Epithelial cell of proximal tubule (primary cell): ENCODE results near the gene NPBWR2. TPM values are rescaled to one million over a fixed set of nuclear protein-coding genes. Genes with fewer than 3 reads are reported as not detected.
"Not testable (repeated sequence)": the region's sequence is repeated elsewhere in the genome, so short reads cannot be mapped to it uniquely, and the experiment has no call there.

ENCODE experiments used
- DNase-seq: peaks from one replicate; pipeline ENCODE4 v3.0.0-alpha.2; 2011; ENCODE audit warnings: low read depth
- H3K4me3 ChIP-seq: 2 replicates; pipeline ENCODE4 v1.5.1; 2011; ENCODE audit warnings: low read depth, mild to moderate bottlenecking, low read length
- CTCF ChIP-seq: conservative IDR thresholded peaks from 2 replicates; pipeline ENCODE4 v1.5.1; 2012; ENCODE audit warnings: low read depth, mild to moderate bottlenecking, low read length
- total RNA-seq: library from RNA; depleted of rRNA; stranded (reverse); fragments of >200 nt; gene quantifications from 2 replicates; pipeline ENCODE4 v1.2.3, GENCODE V29; 2015

The NPBWR2 gene
- total RNA-seq, 1 donor from 2014 or later: not detected

GRCh38 chr20:64095927-64096326 is 11.4 kb downstream of the NPBWR2 start:
- no peak overlapping the region for H3K4me3 ChIP-seq
- DNase-seq: no peak
- no peak for TF ChIP-seq CTCF

GRCh38 chr20:64095455-64095854 is 11.9 kb downstream of the NPBWR2 start:
- no peak overlapping the region for H3K4me3 ChIP-seq
- no peak for DNase-seq
- no peak for TF ChIP-seq CTCF

GRCh38 chr20:64093013-64093503 is 14.3 kb downstream of the NPBWR2 start:
- no peak for DNase-seq
- no peak overlapping the region for H3K4me3 ChIP-seq
- TF ChIP-seq CTCF: no peak

GRCh38 chr20:64092258-64093012 is 14.9 kb downstream of the NPBWR2 start:
- no peak for DNase-seq
- no peak for TF ChIP-seq CTCF
- H3K4me3 ChIP-seq: no peak overlapping the region

- no peak overlapping the region for H3K4me3 ChIP-seq
- no peak for DNase-seq
- no peak for TF ChIP-seq CTCF
Observed at GRCh38 chr20:64091770-64092169, 15.6 kb downstream of the NPBWR2 start.

GRCh38 chr20:64091340-64091739 is 16.0 kb downstream of the NPBWR2 start:
- no peak for DNase-seq
- TF ChIP-seq CTCF: no peak
- H3K4me3 ChIP-seq: no peak overlapping the region

- DNase-seq: no peak
- H3K4me3 ChIP-seq: no peak overlapping the region
- TF ChIP-seq CTCF: no peak
Observed at GRCh38 chr20:64090165-64090564, 17.2 kb downstream of the NPBWR2 start.

- not testable (repeated sequence) for DNase-seq, H3K4me3 ChIP-seq
Observed at GRCh38 chr20:64088586-64088985, 18.8 kb downstream of the NPBWR2 start.

- DNase-seq, H3K4me3 ChIP-seq: not testable (repeated sequence)
Observed at GRCh38 chr20:64087226-64087825, 20.0 kb downstream of the NPBWR2 start.
